VCaP (cell line): Measurements from ENCODE around the gene FLOT2.

ENCODE experiments used
- H3K27ac ChIP-seq: fragments of 450-650 bp; 2 replicates; pipeline ENCODE4 v1.5.1; 2017
- TF ChIP-seq, protein P1 (sequence below): fragments of 450-650 bp; conservative IDR thresholded peaks from 2 replicates; pipeline ENCODE4 v1.5.1; 2017; ENCODE audit warnings: mild to moderate bottlenecking, moderate library complexity

The FLOT2 gene

DNA sequence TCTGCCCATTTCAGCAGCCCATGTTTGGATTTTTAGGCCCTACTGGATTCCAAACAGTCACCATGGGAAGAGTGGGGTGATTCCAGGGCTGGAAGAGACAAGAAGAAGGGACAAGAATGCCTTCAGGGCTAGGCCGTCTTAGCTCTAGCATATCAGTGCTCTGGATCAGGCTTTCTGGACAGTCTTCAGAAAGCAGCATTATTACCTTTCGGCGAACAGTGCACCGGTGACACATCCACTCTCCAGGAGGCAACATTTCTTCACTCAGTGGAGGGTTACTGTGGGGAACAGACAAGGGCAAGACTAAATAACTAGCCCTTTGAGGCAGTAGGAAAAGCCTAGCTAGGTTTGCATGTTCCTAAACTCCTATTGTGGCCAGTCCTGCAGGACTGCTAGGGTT, 29.3 kb upstream of the FLOT2 start:
- H3K27ac ChIP-seq, result peak overlapping the region; percentile 3
- TF ChIP-seq, protein P1, sequence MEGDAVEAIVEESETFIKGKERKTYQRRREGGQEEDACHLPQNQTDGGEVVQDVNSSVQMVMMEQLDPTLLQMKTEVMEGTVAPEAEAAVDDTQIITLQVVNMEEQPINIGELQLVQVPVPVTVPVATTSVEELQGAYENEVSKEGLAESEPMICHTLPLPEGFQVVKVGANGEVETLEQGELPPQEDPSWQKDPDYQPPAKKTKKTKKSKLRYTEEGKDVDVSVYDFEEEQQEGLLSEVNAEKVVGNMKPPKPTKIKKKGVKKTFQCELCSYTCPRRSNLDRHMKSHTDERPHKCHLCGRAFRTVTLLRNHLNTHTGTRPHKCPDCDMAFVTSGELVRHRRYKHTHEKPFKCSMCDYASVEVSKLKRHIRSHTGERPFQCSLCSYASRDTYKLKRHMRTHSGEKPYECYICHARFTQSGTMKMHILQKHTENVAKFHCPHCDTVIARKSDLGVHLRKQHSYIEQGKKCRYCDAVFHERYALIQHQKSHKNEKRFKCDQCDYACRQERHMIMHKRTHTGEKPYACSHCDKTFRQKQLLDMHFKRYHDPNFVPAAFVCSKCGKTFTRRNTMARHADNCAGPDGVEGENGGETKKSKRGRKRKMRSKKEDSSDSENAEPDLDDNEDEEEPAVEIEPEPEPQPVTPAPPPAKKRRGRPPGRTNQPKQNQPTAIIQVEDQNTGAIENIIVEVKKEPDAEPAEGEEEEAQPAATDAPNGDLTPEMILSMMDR, result no peak

DNA sequence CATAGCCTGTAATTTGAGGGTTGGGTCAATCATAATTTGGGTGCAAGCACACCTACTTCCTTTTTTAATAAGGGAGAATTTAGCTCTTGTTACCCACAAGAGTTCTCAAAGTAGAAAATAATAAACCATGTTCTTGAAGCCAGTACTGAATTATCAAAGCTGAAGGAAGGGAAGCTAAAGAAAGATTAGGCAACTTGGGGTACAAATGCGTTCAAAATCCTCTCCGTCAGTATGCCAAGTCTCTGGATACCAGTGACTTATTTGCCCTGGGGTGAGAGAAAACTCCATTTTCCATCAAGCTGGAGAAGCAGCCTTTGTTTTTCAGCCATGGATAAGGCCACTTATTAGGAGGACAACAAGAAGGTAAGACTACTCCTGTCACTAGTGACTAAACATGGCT, 28.8 kb upstream of the FLOT2 start:
- peak overlapping the region; percentile 3 for H3K27ac ChIP-seq
- TF ChIP-seq, protein P1, result no peak

DNA sequence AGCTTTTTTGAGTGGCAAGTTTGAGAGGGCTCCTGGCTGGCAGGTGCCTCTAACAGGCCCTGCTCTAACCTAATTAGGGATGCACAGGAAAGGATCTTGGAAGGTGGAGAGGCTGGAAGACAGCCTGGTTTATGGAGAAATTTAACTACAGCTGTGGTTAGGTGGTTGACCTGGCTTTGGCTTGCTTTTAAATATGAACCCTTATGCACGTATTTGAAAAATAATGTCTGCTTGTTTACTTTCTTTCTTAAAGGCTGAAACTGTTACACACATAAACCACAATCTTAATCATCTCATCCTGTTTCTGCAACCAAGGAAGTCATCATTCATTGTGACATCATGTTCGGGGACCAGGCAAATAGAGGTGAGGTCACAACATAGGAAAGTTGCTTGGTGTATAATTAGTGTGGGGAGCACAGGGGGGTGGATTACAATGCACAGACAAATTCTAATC, 28.4 kb upstream of the FLOT2 start:
- TF ChIP-seq, protein P1, result no peak
- peak overlapping the region; percentile 3 for H3K27ac ChIP-seq

DNA sequence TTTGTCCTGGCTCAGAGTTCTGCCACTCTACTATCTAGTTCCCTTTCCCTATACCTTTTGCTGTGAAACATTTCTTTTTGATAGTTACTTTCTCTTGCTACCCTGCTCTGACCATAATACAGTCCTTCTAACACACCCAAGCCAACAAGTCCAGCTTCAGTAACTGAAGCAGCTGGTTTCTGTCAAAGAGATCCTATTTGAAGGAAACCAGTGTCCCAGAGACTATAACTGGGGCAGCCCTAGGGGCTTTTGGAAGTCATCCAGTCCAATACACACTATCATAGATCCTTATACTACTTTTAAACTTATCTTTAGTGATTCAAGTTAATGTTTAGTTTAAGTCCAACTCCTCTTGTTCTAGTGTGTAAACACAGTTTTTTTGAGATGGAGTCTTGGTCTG, 22.7 kb upstream of the FLOT2 start:
- TF ChIP-seq, protein P1, result no peak
- H3K27ac ChIP-seq, result peak overlapping the region; percentile 5; the same call in 1 of the 2 replicates

DNA sequence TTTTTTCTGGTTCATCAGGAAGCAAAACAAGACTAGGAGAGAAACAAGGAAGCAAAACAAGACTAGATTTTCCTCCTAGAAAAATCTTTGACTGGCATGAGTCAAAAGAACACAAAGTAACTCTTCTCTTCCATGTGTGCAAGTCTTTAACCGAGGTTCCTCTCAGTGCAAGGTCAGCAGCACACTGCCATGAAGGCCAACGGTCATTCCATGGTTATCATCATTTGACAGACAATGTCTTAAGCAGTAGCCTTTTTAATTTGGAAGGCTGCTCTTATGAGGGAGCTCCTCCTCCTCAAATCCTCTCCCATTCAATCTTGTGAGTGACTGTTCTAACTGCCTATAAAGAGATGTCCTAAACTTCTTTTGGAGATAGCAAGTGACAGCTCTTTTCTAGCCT, 20.8 kb upstream of the FLOT2 start:
- TF ChIP-seq, protein P1, result no peak
- peak overlapping the region; percentile 33 for H3K27ac ChIP-seq

DNA sequence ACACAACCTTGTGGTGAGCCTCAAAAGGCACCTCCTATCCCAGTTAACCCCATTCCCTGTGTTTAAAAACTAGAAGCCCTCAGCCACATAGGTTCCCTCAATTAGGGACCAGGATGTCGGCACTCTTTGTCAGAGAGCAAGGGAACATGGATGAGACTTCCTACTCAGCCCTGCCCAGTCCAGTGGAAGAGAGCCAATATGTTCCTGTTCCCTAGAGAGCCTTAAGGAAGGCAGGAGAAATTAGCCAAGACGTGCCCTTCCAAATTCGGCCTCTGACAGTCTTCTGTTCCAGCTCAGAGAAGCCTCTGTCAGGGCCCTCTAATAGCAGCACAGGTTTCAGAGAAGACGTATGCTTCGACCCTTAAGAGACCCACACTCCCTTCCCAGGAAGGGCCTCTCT, 19.9 kb upstream of the FLOT2 start:
- TF ChIP-seq, protein P1, result no peak
- peak overlapping the region; percentile 33 for H3K27ac ChIP-seq

DNA sequence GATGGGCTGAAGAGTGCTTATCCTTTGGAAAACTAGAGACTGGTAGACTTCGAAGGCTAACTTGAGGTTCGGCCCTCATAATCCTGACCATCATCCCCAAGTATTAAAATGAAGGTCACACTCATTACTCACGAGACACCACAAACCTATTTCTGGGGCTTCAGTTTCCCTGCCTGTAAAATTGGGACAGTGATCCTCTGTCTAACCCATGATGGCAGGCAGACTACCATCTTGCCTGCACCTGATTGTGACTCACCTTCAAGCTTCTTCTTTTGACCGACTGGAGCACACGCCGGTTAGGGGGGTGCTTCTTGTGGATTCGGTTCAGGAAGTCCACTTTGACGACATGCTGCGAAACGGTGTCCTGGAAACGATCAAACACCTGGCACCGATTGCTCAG, 19.5 kb upstream of the FLOT2 start:
- TF ChIP-seq, protein P1, result no peak
- H3K27ac ChIP-seq, result peak overlapping the region; percentile 33
